CD14-positive monocyte (primary cell): ENCODE results near the gene SLC24A3. TPM values are rescaled to one million over a fixed set of nuclear protein-coding genes. Genes with fewer than 3 reads are reported as not detected.

Source experiments
- DNase-seq, 3 donors: peaks; one replicate each; pipeline ENCODE4 v3.0.0-alpha.2; 2011 to 2022
- H2AFZ ChIP-seq: 2 replicates; pipeline ENCODE4 v1.6.0; 2012; ENCODE audit warnings: mild to moderate bottlenecking, low read depth, low read length, inconsistent platforms; ENCODE audit not compliant: insufficient read depth, poor library complexity, severe bottlenecking
- H3K27ac ChIP-seq, 2 donors: 1 replicate in 1 of 2; 2 replicates in 1 of 2; pipeline ENCODE4 v1.5.1; 2012 to 2013; ENCODE audit warnings: low read length in 2 of 2, control low read depth in 1 of 2, inconsistent platforms in 1 of 2, low read depth in 1 of 2, mild to moderate bottlenecking in 1 of 2
- H3K27me3 ChIP-seq, 2 donors: one replicate each; pipeline versions ENCODE4 v1.6.0 to v1.6.1; 2011 to 2013; ENCODE audit warnings: low read length in 2 of 2; ENCODE audit not compliant: control insufficient read depth in 2 of 2, insufficient read depth in 2 of 2
- H3K36me3 ChIP-seq, 2 donors: replicated peaks in 1 of 2; 1 replicate in 1 of 2; 2 replicates in 1 of 2; pipeline versions ENCODE4 v1.5.1 to v1.6.1; 2012 to 2013; ENCODE audit warnings: low read length in 2 of 2, control low read depth in 1 of 2, inconsistent platforms in 1 of 2, mild to moderate bottlenecking in 1 of 2; ENCODE audit not compliant: insufficient read depth in 2 of 2, control insufficient read depth in 1 of 2
- H3K4me1 ChIP-seq, 2 donors: 1 replicate in 1 of 2; 2 replicates in 1 of 2; pipeline versions ENCODE4 v1.5.1 to v1.6.1; 2012 to 2013; ENCODE audit warnings: low read length in 2 of 2, control low read depth in 1 of 2, inconsistent platforms in 1 of 2, mild to moderate bottlenecking in 1 of 2, moderate library complexity in 1 of 2; ENCODE audit not compliant: insufficient read depth in 2 of 2, control insufficient read depth in 1 of 2
- H3K4me2 ChIP-seq: replicated peaks from 2 replicates; pipeline ENCODE3; 2012; ENCODE audit warnings: low read length, moderate library complexity, mild to moderate bottlenecking; ENCODE audit not compliant: poor library complexity, severe bottlenecking; ENCODE audit errors: extremely low read depth
- H3K4me3 ChIP-seq, 3 experiments: fragments of 200-600 bp in 1 of 3; sonication (generic) in 1 of 3; replicated peaks in 1 of 3; 1 replicate in 2 of 3; 2 replicates in 1 of 3; pipeline ENCODE4 v1.5.1; 2011 to 2013; ENCODE audit warnings: low read length in 3 of 3, mild to moderate bottlenecking in 3 of 3, control low read depth in 2 of 3, low read depth in 2 of 3, inconsistent platforms in 1 of 3, moderate library complexity in 1 of 3
- H3K79me2 ChIP-seq: 2 replicates; pipeline ENCODE4 v1.6.0; 2012; ENCODE audit warnings: mild to moderate bottlenecking, control low read depth, inconsistent platforms, low read length, moderate library complexity; ENCODE audit not compliant: insufficient read depth
- H3K9ac ChIP-seq: 2 replicates; pipeline ENCODE4 v1.6.0; 2017; ENCODE audit warnings: low read length, mild to moderate bottlenecking; ENCODE audit not compliant: insufficient read depth, poor library complexity, severe bottlenecking
- H3K9me3 ChIP-seq, 2 donors: replicated peaks in 1 of 2; 1 replicate in 1 of 2; 2 replicates in 1 of 2; pipeline versions ENCODE4 v1.5.1 to v1.6.1; 2012 to 2013; ENCODE audit warnings: low read length in 2 of 2, control low read depth in 1 of 2; ENCODE audit not compliant: control insufficient read depth in 1 of 2, insufficient read depth in 1 of 2
- H4K20me1 ChIP-seq: 2 replicates; pipeline ENCODE4 v1.6.0; 2012; ENCODE audit warnings: mild to moderate bottlenecking, low read length, control low read depth, moderate library complexity; ENCODE audit not compliant: insufficient read depth
- H3K27ac Mint-ChIP-seq, 7 donors: one replicate each; pipeline ENCODE4 v1.8.0; 2020; ENCODE audit warnings: mild to moderate bottlenecking in 7 of 7, mixed read lengths in 7 of 7, moderate library complexity in 6 of 7, inconsistent platforms in 2 of 7
- H3K27me3 Mint-ChIP-seq, 3 donors: one replicate each; pipeline ENCODE4 v1.8.0; 2021 to 2022; ENCODE audit warnings: low read depth in 3 of 3, mild to moderate bottlenecking in 3 of 3, mixed read lengths in 3 of 3, moderate library complexity in 3 of 3, inconsistent platforms in 1 of 3
- H3K36me3 Mint-ChIP-seq, 2 donors: one replicate each; pipeline ENCODE4 v1.8.0; 2020; ENCODE audit warnings: mixed read lengths in 2 of 2, inconsistent platforms in 1 of 2, mild to moderate bottlenecking in 1 of 2
- H3K4me1 Mint-ChIP-seq: one replicate; pipeline ENCODE4 v1.8.0; 2020; ENCODE audit warnings: mild to moderate bottlenecking, mixed read lengths
- H3K4me3 Mint-ChIP-seq, 2 donors: one replicate each; pipeline ENCODE4 v1.8.0; 2020; ENCODE audit warnings: mild to moderate bottlenecking in 2 of 2, mixed read lengths in 2 of 2, moderate library complexity in 1 of 2
- H3K9me3 Mint-ChIP-seq, 7 donors: one replicate each; pipeline ENCODE4 v1.8.0; 2020 to 2022; ENCODE audit warnings: mixed read lengths in 7 of 7, mild to moderate bottlenecking in 6 of 7, moderate library complexity in 6 of 7, inconsistent platforms in 2 of 7
- WGBS: methylation state at CpG from one replicate; pipeline ENCODE4 v1.1.5; 2013; ENCODE audit warnings: missing lambda C conversion rate; ENCODE audit not compliant: insufficient coverage; 5-methylcytosine and 5-hydroxymethylcytosine counted together
- intact Hi-C, 2 donors: fragments of 100-400 bp; cut with micrococcal nuclease; formaldehyde crosslinking; loops; one replicate each; pipeline versions ENCODE4 v1.15.0 to v1.15.1; 2023
- polyA plus RNA-seq, 3 donors: library from polyadenylated mRNA; depleted of rRNA in 1 of 3; unstranded in 2 of 3; stranded (reverse) in 1 of 3; fragments of 300-500 nt in 2 of 3; fragments of >200 nt in 1 of 3; fragmentation: Illumina TruSeq in 2 of 3; gene quantifications; 1 replicate in 2 of 3; 2 replicates in 1 of 3; pipeline ENCODE4 v1.2.3, GENCODE V29; 2012 to 2021
- TF ChIP-seq, protein P1 (sequence below): fragments of 200-600 bp; IDR thresholded peaks from one replicate; pipeline ENCODE4 v1.8.0; 2022; ENCODE audit warnings: antibody characterized with exemption, mild to moderate bottlenecking

Gene SLC24A3
- polyA plus RNA-seq, 3 donors: 0.04 to 0.08 TPM; not detected in 1

DNA sequence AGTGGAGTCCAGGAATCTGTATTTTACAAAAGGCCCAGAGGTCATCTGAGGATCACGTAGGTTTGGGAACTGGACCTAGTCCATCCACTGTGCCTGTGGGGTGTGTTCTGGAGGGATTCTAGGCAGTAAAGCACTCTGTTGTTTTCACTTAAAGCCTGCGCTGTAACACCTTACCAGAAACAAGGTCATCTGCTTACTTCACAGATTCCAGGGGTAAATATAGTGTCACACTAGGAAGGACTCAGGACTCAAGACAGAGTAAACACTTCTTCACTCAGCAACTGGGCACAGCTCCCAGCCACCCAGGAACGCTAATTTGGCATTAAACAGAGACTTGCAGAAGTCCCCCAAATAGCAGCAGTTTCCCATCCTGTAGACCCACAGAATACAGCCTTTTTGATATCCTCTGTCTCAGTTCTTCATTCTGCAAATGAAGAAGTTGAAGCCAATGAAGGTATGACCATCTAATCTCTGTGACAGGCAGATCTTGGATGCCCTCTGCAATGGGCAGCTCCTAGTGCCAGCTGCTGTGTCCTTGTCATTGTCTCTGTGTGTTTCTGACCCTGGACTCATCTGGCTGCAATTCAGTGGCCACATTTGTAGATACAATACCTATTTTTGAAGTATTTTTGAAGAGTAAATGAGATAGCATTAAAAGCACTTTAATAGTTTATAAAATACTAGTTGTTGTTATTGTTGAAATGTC, 129.1 kb downstream of the SLC24A3 start:
- Mint-ChIP-seq H3K9me3 (peaks cover 0 to 2% (median 0%) of the 10 kb centered on the region in 7 donors), H3K27ac (peak overlapping the region in 1 of 7 donors; percentile 58), H3K27me3 (peaks cover 0 to 4% (median 3%) of the 10 kb centered on the region in 3 donors), H3K36me3 (no peaks in the 10 kb centered on the region), H3K4me3 (no peak overlapping the region), H3K4me1 (peaks cover 9% of the 10 kb centered on the region)
- no peak overlapping the region for H2AFZ ChIP-seq
- no peak overlapping the region for H3K9ac ChIP-seq
- H3K9me3 ChIP-seq: no peaks in the 10 kb centered on the region
- H3K27me3 ChIP-seq: no peaks in the 10 kb centered on the region
- H3K4me2 ChIP-seq: no peak overlapping the region
- no peak overlapping the region for H3K4me3 ChIP-seq
- intact Hi-C loops: no loop called here
- no peak overlapping the region for H3K27ac ChIP-seq
- no peaks in the 10 kb centered on the region for H3K4me1 ChIP-seq
- H3K36me3 ChIP-seq: no peaks in the 10 kb centered on the region
- TF ChIP-seq, protein P1, sequence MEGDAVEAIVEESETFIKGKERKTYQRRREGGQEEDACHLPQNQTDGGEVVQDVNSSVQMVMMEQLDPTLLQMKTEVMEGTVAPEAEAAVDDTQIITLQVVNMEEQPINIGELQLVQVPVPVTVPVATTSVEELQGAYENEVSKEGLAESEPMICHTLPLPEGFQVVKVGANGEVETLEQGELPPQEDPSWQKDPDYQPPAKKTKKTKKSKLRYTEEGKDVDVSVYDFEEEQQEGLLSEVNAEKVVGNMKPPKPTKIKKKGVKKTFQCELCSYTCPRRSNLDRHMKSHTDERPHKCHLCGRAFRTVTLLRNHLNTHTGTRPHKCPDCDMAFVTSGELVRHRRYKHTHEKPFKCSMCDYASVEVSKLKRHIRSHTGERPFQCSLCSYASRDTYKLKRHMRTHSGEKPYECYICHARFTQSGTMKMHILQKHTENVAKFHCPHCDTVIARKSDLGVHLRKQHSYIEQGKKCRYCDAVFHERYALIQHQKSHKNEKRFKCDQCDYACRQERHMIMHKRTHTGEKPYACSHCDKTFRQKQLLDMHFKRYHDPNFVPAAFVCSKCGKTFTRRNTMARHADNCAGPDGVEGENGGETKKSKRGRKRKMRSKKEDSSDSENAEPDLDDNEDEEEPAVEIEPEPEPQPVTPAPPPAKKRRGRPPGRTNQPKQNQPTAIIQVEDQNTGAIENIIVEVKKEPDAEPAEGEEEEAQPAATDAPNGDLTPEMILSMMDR: no peak
- no peaks in the 10 kb centered on the region for H3K79me2 ChIP-seq
- no peaks in the 10 kb centered on the region for H4K20me1 ChIP-seq
- WGBS: 53% methylated on average over 2 of the region's 3 CpGs
- DNase-seq: no peak

DNA sequence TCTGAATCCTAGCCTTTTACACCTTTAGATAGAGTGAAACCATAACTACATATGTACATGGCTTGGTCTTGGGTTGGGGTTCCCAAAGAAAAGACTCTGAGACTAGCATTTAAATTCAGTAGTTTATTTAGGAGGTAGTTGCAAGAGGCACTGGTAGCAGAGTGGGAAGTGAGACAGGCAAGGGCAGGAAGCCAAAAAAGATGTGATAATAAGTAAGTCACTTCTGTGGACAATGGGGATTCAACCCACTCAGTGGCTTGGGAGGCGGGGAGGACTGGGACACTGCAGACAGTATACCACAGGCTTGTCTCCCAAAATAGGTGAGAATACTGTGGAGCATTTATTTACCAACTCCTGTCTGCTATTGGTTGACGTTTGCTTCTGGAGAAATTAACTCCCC, 131.9 kb downstream of the SLC24A3 start:
- TF ChIP-seq, protein P1: no peak
- intact Hi-C loops: no loop called here
- H3K9me3 ChIP-seq: no peaks in the 10 kb centered on the region
- H3K27me3 ChIP-seq: no peaks in the 10 kb centered on the region
- H4K20me1 ChIP-seq: no peaks in the 10 kb centered on the region
- no peaks in the 10 kb centered on the region for H3K36me3 Mint-ChIP-seq
- peaks cover 6% of the 10 kb centered on the region for H3K4me1 Mint-ChIP-seq
- WGBS: no CpG with 5 or more reads among the region's 2 CpGs
- H3K4me2 ChIP-seq: no peak overlapping the region
- no peak overlapping the region for H2AFZ ChIP-seq
- peaks cover 0 to 4% (median 3%) of the 10 kb centered on the region in 3 donors for H3K27me3 Mint-ChIP-seq
- no peak overlapping the region for H3K4me3 Mint-ChIP-seq
- no peak for DNase-seq
- no peaks in the 10 kb centered on the region for H3K4me1 ChIP-seq
- H3K27ac Mint-ChIP-seq: no peak overlapping the region
- peaks cover 0 to 2% (median 0%) of the 10 kb centered on the region in 7 donors for H3K9me3 Mint-ChIP-seq
- no peak overlapping the region for H3K9ac ChIP-seq
- H3K36me3 ChIP-seq: no peaks in the 10 kb centered on the region
- H3K27ac ChIP-seq: no peak overlapping the region
- no peaks in the 10 kb centered on the region for H3K79me2 ChIP-seq
- H3K4me3 ChIP-seq: no peak overlapping the region
